Germinal center (tissue), 1 donor: ENCODE data around the gene VAV2.
A peak's percentile ranks its signal among the peaks of the same experiment; 100 is the strongest.
"Not testable (repeated sequence)": the region's sequence is repeated elsewhere in the genome, so short reads cannot be mapped to it uniquely, and the experiment has no call there.

ENCODE experiments used
- DNase-seq: peaks from one replicate; pipeline ENCODE4 v3.0.0; 2012; ENCODE audit warnings: mixed read lengths, low spot score

VAV2 gene

DNA sequence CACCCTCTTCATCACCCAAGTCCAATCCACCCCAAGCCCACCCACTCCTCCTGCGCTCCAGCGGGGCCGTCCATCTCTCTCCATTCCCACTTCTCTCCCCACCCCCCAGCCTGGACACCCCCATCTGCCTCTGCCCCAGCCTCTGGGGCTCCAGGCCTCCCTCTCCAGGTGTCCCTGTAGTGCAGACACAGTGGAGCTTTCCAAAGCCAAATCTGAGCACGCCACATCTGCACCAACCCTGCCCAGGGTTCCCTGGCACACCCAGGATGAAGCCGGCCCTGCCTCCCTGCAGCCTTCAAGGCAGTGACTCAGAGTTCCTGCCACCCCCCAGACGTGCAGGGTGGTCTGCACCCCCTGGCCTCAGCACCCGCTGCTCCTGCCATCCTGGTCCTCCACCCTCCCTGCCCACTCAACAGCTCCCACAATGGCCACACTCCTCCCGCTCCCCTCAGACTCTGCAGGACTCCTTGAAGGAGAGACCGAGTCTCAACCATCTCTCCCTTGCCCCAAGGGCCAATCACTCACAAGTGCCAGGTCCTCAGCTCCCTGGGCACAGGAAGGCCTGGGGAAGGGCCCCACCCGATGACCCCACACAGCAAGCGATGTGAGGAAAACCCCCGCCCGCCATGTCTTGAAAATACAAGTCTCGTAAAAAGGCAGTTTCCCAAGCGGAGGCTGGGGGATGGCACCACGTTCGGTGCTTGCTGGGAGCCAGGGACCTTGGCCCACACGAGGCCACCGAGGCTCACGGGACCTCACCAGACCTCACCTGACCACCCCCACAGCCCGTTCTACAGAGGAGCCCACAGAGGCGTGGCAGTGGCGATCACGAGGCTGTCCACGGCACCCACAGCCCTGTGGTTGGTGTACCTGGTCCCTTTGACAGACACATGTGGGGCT lies 22.2 kb downstream of the VAV2 start:
- no peak for DNase-seq

DNA sequence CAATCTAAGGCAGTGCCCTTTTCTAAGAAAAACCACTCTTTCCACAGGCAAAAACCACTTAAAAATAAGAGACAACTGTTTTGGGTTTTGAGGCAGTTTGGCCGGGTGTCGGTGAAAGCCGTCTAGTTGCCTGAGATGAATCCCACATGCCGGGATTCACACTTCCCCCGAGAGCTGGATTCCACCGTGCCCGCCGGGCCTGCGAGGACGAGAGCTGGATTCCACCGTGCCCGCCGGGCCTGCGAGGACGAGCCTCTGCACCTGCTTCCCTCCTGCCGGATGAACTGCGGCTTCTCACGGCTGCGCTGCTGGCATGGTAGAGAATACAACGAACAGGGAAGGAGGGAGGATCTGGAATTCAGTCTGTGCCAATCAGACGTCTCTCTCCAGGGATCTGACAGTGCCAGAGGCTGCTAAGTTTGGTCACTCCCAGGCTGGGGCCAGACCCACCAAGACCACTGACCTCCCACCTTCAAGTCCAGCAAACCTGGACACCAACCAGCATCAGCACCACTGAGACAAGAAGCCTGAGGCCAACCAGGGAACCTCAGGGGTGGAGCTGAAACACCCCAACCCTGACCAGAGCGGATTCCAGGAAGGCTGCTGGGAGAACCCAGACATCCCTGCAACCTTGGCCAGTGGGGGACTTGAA lies 23.0 kb downstream of the VAV2 start:
- no peak for DNase-seq

DNA sequence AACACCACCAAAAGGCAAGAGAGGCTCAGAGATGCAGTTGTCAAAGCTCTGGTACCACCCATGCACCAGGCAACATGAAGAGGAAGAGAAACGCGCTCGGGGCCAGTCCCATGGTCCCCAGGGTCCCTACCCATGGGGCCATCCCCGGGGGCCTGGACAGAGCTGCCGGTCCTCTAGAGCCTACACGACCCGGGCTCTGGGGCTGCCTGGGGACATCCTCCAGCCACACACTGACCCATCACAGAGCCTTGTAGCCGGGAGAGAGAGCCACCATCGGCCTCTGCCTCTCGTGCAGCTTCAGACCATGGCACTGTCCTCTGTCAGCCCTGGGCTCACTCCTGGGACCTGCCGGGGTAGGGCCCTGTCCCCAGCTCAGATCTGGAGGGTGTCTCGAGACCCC lies 23.7 kb downstream of the VAV2 start:
- DNase-seq, result no peak

DNA sequence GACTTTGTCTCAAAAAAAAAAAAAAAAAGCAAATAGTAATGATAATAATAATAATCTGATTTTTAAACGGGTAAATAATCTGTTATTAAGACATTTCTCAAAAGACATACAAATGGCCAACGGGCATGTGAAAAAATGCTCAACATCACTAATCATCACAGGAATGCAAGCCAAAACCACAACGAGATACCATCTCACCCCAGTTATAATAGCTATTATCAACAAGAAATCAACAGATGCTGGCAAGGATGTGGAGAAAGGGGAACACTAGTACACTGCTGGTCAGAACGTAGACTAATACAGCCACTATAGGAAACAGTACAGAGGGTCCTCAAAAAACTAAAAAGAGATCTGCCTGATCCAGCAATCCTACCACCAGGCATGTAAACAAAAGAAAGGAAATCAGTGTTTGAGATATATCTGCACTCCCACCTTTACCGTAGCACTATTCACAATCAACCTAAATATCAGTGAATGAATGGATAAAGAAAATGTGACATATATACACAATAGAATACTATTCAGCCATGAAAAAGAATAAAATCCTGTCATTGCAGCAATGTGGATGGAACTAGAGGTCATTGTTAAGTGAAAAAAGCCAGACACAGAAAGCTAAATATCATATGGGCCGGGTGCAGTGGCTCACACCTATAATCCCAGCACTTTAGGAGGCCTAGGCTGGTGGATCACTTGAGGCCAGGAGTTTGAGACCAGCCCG lies 24.9 kb downstream of the VAV2 start:
- DNase-seq, result no peak

DNA sequence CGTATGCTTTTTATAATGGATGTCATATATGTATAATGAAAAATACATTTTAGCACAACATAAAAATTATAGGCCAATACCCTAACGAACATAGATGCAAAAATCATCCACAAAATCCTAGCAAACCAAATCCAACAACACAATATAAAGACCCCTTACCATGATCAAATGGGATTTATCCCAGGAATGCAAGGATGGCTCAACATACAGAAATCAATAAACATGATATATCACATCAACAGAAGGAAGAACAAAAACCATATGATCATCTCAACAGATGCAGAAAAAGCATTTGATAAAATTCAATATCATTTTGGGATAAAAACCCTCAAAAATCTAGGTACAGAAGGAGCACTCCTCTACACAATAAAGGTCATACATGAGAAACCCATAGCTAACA lies 27.7 kb downstream of the VAV2 start:
- DNase-seq, result no peak

DNA sequence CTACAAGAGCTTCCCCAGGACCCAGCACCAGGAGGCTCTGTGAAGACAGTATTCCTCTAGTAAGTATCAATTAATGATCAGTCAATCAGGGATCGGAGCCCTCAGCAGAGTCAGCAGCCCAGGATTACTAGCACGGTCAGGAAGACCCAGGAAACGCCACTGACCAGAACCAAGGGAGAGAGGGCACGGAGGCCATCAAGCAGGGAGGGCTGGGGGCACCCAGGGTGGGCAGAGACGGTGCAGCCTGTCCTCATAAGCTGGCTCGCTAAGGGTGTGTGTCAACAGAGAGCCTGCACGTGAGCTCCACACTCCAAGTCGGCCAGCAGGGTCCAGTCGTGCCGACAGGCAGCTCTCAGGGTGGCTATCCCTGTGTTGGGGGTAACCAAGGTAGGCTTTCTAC lies 29.0 kb downstream of the VAV2 start:
- DNase-seq, result no peak

DNA sequence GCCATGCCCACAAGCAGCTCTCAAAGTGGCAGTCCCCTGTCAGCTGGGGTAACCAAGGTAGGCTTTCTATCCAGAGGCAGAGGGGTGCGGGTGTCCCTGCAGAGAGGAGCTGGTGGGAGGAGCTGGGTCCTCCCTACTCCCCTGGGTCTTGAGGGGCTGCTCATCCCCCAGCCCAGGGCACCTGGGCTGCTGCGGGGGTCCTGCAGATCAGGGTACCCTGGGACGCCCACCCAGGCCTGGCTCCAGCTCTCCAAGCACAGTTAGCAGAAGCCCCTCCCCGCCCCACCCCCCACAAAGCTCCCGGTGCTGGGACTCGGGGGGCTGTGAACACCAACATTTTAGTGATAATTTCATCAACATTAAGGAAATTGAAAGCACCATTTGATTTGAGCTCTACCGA lies 29.8 kb downstream of the VAV2 start:
- DNase-seq, result no peak

DNA sequence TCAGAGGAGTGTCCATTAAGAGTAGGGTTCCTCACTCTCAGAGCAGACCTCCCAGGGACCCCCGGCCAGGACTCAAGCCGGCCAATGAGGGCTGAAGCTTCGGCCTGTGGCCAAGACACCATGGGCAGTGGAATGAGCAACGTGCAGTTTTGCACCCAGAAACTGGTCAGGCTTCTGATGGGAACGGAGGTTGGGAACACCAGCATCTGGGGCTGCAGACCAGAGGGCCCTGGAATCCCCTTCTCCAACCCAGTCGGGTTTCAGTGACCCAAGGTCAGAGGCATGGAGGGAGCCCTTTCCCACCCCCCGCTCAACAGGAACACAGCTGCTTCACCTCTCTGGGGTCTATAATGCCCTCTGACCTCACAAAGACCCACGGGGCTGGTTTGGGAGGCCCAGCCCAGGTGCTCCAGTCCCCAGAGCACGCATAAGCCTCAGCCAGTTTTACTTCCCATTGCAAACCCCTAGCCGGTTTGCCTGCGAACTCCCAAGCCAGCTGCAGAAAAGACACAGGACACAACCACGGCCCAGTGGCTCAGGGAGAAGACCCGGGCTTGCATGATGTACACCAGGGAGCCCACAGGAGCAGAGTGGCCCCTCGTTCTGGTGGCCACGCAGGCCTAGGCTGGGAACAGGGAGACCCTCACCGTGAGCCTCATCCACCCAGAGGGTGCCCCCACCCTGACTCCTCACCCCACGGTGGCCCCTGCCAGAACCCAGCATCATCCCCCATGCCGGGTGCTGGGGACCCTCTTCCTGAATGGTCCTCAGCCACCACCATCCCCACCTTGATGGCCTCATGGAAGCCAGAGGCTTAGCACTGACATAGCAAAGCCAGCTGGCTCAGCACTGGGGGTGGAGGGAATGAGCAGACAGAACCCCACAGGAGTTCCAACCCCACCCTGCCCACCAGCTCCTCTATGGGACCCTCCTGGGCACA lies 30.6 kb downstream of the VAV2 start:
- peak; percentile 70 for DNase-seq

DNA sequence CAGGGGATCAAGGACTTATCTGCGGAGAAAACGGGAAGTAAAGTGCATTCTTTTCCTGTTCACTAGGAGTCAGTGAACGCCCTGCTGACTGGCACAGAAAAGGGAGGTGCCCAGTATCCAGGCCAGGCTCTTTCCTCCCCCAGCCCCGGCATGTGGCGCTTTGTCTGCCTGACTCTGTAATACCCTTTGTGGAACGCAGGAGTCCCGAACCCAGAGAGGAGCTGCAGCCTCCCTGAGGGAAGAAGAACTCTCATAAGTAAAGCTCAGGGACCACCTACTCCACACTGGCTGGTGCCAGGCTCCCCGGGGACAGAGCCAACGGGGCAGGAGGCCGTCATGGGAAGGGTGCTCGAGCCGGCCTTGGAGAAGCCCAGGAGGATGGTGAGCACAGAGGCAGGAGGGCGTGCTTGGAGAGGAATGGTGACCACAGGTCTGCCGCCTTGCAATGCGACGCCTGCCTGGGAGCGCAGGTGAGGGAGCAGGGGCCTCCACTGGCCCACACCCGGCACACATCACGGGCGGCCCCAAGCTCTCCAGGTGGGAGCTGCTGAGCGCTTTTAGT lies 31.5 kb downstream of the VAV2 start:
- DNase-seq, result no peak

DNA sequence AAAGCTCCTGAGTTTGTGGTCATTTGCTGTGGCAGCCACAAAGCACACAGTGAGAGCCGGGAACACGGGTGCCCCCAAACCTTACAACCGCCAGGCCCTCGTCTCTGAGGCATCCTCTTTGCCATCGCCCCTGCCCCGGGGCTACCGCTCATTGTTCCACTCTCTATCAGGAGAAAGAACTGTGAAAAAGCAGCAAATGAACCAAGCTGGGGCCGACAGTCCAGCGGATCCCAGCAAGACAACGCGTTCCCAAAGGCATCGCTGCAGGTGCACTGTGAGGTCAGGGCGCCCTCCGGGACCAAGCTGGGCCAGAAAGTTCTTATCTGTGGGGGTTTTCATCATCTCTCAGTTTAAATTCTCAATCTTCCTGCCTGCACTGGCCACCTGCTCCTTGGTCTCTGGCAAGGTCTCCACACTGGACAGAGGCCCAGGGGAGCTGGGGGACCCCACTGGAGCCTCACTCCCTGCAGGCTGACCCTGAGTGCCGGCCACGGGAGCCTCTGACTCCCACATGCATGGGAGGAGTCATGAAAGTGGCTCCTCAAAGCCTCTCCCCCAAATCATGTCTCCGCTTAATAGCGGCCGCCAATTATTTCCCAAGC lies 32.1 kb downstream of the VAV2 start:
- DNase-seq, result no peak

DNA sequence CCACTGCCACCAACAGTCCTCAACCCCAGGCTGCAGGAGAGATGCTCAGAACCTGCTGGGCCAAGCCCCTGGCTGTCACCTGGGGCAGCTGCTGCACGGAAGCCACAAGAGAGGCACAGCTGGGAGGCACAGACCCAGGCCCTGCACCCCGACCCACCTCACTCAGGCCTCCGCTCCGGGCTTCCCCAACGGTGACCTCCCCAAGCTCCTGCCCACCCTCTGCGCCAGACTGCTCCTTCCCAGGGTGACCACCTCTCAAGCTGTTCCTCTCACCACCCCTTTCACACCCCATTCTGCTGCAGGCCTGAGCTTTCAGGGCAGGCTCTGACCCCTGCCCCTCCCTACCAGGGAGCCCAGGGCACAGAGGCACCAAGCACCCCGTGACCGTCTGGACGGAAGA lies 33.0 kb downstream of the VAV2 start:
- DNase-seq, result no peak

DNA sequence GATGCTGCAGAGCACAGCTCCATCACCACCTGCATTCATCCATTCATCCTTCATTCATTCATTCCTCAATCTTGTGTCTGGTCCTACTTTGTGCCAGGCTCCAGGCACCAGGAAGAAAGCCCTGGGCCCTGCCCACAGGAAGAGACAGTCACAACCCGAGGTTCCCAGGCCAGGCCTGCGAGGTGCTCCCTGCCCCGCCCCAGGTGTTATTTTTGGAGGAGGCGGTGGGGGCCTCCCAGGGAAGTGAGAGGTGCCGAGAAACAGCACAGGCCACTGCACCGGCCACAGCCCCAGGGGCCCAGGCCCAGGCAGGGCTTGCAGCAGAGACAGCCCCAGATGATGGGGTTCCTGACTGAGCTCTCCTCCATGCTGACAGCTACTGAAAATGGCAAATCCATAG lies 33.4 kb downstream of the VAV2 start:
- DNase-seq, result no peak

DNA sequence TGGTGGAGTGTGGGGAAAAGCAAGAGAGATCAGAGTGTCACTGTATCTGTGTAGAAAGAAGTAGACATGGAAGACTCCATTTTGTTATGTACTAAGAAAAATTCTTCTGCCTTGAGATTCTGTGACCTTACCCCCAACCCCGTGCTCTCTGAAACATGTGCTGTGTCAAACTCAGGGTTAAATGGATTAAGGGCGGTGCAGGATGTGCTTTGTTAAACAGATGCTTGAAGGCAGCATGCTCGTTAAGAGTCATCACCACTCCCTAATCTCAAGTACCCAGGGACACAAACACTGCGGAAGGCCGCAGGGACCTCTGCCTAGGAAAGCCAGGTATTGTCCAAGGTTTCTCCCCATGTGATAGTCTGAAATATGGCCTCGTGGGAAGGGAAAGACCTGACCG lies 34.4 kb downstream of the VAV2 start:
- DNase-seq, result not testable (repeated sequence)

DNA sequence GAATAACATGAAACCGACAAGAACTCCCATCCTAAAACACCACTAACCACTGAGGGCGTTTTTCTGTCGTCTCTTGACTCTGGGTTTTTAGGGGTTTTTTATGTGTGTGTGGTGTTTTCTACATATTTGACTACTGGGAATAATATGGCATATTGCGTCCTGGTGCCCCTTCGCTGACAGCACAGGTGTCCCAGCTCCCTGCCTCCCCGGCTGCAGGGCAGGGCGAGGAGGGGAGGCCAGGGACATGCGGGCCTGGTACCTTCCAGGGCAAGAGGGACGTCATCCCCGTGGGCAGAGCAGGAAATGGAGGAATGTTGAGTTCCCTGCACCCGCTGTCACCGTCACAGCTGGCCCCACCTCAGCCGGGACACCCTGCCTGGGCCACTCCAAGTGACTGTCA lies 34.8 kb downstream of the VAV2 start:
- no peak for DNase-seq

DNA sequence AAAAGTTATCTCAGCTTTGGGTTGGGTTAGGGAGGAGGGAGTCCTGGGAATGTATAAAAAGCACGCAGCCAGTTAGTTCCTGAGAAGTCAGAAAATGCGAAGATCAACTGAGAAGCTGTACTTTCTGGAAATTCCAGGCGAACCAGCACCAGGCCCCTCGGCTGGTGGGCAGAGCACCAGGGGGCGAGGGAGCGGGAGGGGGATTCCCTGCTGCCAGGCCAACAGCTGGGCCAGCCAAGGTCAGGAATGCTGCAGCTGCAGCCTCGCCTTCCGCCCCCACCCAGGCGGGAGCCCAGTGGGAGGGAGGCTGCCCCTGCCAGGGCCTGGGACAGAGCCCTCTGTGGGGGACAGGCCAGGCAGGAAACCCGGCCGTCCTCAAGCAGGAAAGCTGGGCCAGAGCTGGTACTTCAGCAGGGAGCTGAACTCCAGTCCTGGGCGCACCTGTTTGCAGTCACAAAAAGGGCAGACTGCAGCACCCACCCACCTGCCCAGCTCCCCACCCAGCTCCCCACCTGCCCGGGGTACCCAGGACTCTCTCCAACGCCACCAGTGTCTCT lies 35.5 kb downstream of the VAV2 start:
- DNase-seq, result no peak

DNA sequence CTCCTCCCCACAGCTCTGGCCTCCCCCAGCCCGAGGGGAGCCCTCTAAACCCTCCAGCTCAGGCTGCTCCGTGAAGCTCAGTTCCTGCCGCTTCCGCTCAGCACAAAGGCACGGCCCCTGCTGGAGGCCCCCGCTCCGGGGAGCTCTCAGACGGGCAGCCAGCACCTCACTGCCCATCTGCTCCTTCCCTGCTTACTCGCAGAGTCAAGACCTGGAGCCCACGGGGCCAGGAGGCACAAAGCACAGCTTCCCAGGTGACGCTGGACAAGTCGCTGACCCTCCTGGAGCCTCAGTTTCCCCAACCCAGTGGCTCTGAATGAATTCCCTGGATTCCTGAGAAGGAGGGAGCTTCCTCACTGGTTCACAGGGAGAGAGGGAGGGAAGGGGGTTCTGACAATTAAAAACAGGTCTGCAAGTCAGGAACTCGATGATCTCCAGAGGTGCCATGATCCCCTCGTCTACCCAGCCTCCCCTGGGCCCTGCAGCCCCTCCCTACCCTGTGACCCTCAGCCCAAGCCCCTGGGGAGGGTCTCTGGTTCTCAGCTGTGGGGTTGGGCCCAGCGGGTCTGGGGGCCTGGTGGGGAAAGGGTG lies 36.2 kb downstream of the VAV2 start:
- DNase-seq, result peak; percentile 85

DNA sequence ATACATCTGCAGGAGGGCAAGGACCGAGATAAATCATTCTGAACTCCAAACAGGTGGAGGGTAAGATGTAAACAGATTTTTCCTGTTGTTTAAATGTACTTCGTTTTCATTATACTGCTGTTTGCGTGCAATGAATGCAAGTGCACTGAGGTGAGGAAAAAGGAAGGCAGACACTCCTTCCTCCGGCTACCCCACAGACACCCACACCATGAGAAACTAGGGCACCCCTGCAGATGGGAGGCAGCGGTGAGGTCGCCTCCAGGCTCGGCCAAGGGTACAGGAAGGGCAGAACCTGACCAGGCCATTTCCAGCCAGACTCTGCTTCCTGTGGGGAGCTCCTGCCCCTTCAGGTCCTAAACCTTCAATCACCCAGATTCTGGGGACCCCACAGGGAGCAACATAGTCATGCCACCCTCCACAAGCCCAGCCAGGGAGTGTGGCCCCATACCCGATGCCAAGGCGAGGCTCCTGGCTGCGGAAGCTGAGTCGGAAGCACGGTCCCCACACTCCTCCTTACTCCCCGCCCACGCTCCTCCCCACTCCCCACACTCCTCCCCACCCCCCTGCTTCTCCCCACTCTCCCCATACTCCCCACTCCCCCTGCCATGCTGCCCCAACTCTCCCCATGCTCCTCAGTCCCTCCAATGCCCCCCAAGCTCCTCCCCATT lies 37.1 kb downstream of the VAV2 start:
- DNase-seq, result peak; percentile 73

DNA sequence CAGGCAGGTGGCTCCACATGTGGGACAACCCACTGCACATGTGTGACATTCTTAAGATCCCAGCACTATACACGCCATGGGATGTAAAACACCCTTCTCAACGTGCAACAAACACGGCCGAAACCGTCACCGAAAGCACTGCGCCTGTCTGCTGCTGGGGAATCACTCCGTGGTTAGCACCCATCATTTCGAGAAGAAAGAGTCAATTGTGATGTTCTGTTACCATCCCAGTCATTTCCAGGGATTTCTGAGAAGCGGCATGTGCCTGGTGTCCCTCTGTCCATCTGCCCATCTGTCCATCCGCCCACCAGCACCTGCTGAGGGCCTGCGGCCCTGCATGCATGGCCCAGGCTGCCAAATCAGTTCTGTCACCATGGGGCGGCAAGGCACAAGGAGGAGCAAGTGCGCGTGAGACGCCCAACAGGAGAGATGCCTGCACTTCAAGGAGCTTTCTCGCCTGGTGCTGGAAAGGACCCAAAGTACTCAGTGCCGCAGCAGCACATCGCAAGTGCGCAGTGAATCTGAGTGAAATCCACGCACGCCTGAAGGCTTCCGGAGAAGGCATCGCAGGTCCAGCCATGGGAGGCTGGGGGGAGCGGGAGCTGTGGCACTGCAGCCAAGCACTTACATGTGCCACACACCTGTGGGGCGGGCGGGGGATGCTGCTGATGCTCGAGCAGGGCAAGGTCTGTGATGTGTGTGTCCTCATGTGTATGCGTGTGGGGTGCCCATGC lies 38.0 kb downstream of the VAV2 start:
- no peak for DNase-seq

DNA sequence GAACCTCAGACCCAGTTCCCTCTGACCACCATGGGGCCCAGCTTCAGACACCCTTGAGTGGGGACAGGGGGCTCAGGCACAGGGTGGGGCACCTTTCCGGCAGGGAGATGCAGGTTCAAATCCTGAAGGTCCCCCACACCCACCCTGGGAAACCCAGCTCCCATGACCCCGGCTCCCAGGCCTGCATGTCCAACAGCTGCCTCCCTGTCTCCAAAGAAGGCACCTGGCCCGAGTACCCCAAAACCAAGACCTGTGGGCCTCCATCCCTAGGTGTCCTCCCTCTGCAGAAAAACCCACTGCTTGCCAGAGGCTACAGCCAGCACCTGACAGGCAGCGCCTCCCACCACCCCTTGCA lies 38.5 kb downstream of the VAV2 start:
- DNase-seq, result no peak
